IMR-90 (cell line): ENCODE data around the gene PPP1R3E. TPM values are rescaled to one million over a fixed set of nuclear protein-coding genes. Genes with fewer than 3 reads are reported as not detected.

Source experiments
- ATAC-seq: fragments of 200-7000 bp; cut with Tn5 transposase; 2 replicates; pipeline ENCODE4 v1.9.1; 2020; ENCODE audit warnings: low read depth, mild to moderate bottlenecking, moderate library complexity
- BruUV-seq: library from RNA; stranded (reverse); fragments of 400-500 nt; replicated peaks from 2 replicates; lab custom pipeline; 2021; lab: Mats Ljungman, UMichigan
- CTCF ChIA-PET: fragments of 300-600 bp; formaldehyde crosslinking; extraction: SDS; loops from one replicate; lab custom pipeline; 2021; ENCODE audit warnings: antibody characterized with exemption; lab: Yijun Ruan, JAX
- POLR2A ChIA-PET: fragments of 300-600 bp; sonication (Branson Sonifier 250); formaldehyde crosslinking; loops from one replicate; lab custom pipeline; 2022; ENCODE audit warnings: antibody characterized with exemption; ENCODE audit not compliant: unreplicated experiment; lab: Charles Lee
- DNase-seq: peaks from one replicate; pipeline ENCODE4 v3.0.0; 2013
- H2AFZ ChIP-seq: replicated peaks from 2 replicates; pipeline ENCODE3; 2013; ENCODE audit warnings: low read length, mild to moderate bottlenecking; ENCODE audit not compliant: poor library complexity
- H2AK5ac ChIP-seq: 2 replicates; pipeline ENCODE4 v1.6.1; 2013; ENCODE audit warnings: low read depth, low read length, inconsistent platforms
- H2AK9ac ChIP-seq: replicated peaks from 2 replicates; pipeline ENCODE3; 2013; ENCODE audit warnings: mild to moderate bottlenecking, low read depth, low read length, moderate library complexity; ENCODE audit not compliant: poor library complexity
- H2BK120ac ChIP-seq: 2 replicates; pipeline ENCODE4 v1.6.1; 2013; ENCODE audit warnings: low read depth, low read length, inconsistent platforms
- H2BK15ac ChIP-seq: 3 replicates; pipeline ENCODE4 v1.6.1; 2013; ENCODE audit warnings: low read depth, low read length, inconsistent platforms
- H2BK20ac ChIP-seq: 2 replicates; pipeline ENCODE4 v1.6.1; 2013; ENCODE audit warnings: low read depth, mild to moderate bottlenecking, inconsistent platforms, low read length, moderate library complexity
- H2BK5ac ChIP-seq: 2 replicates; pipeline ENCODE4 v1.6.1; 2013; ENCODE audit warnings: mild to moderate bottlenecking, low read depth, low read length, inconsistent platforms; ENCODE audit not compliant: poor library complexity, severe bottlenecking
- H3K14ac ChIP-seq: replicated peaks from 2 replicates; pipeline ENCODE4 v1.6.1; 2013; ENCODE audit warnings: low read depth, low read length, inconsistent platforms
- H3K18ac ChIP-seq: 2 replicates; pipeline ENCODE4 v1.6.1; 2013; ENCODE audit warnings: low read depth, low read length, control low read depth
- H3K23ac ChIP-seq: 2 replicates; pipeline ENCODE4 v1.6.1; 2013; ENCODE audit warnings: low read depth, low read length, inconsistent platforms
- H3K27ac ChIP-seq: 2 replicates; pipeline ENCODE4 v1.5.1; 2013; ENCODE audit warnings: mild to moderate bottlenecking, control low read depth, low read length; ENCODE audit not compliant: insufficient read depth
- H3K27me3 ChIP-seq: 2 replicates; pipeline ENCODE4 v1.6.1; 2013; ENCODE audit warnings: low read length; ENCODE audit not compliant: control insufficient read depth, insufficient read depth
- H3K36me3 ChIP-seq: 2 replicates; pipeline ENCODE4 v1.6.1; 2013; ENCODE audit warnings: low read length, mixed read lengths; ENCODE audit not compliant: control insufficient read depth, insufficient read depth
- H3K4ac ChIP-seq: 2 replicates; pipeline ENCODE4 v1.6.1; 2013; ENCODE audit warnings: low read depth, low read length, inconsistent platforms
- H3K4me1 ChIP-seq: 2 replicates; pipeline ENCODE4 v1.6.1; 2013; ENCODE audit warnings: low read length, mixed read lengths; ENCODE audit not compliant: control insufficient read depth, insufficient read depth
- H3K4me2 ChIP-seq: 2 replicates; pipeline ENCODE4 v1.6.1; 2013; ENCODE audit warnings: low read depth, mild to moderate bottlenecking, control low read depth, low read length, moderate library complexity
- H3K4me3 ChIP-seq: 2 replicates; pipeline ENCODE4 v1.5.1; 2013; ENCODE audit warnings: low read depth, mild to moderate bottlenecking, control low read depth, low read length, moderate library complexity; ENCODE audit not compliant: insufficient read depth
- H3K56ac ChIP-seq: 2 replicates; pipeline ENCODE4 v1.6.1; 2013; ENCODE audit warnings: low read length, inconsistent platforms; ENCODE audit not compliant: insufficient read depth; ENCODE audit errors: extremely low read depth
- H3K79me1 ChIP-seq, 2 experiments: 2 replicates each; pipeline ENCODE4 v1.6.1; 2013; ENCODE audit warnings: low read length in 2 of 2, inconsistent platforms in 1 of 2, low read depth in 1 of 2
- H3K9ac ChIP-seq: 2 replicates; pipeline ENCODE4 v1.6.1; 2013; ENCODE audit warnings: low read depth, low read length, control low read depth
- H3K9me1 ChIP-seq: 2 replicates; pipeline ENCODE4 v1.6.1; 2013; ENCODE audit warnings: low read length, inconsistent platforms; ENCODE audit not compliant: insufficient read depth
- H3K9me3 ChIP-seq: 2 replicates; pipeline ENCODE4 v1.6.1; 2013; ENCODE audit warnings: low read length; ENCODE audit not compliant: control insufficient read depth, insufficient read depth
- H4K20me1 ChIP-seq: 2 replicates; pipeline ENCODE4 v1.6.1; 2013; ENCODE audit warnings: low read length, inconsistent platforms; ENCODE audit not compliant: insufficient read depth
- H4K5ac ChIP-seq: 2 replicates; pipeline ENCODE4 v1.6.1; 2013; ENCODE audit warnings: mild to moderate bottlenecking, low read depth, low read length, control low read depth
- H4K8ac ChIP-seq, 2 experiments: 2 replicates each; pipeline ENCODE4 v1.6.1; 2013; ENCODE audit warnings: low read depth in 2 of 2, low read length in 2 of 2, control low read depth in 1 of 2, inconsistent platforms in 1 of 2
- H4K91ac ChIP-seq: 2 replicates; pipeline ENCODE4 v1.6.1; 2013; ENCODE audit warnings: low read depth, low read length, inconsistent platforms; ENCODE audit not compliant: insufficient read depth
- BHLHE40 ChIP-seq: fragments of 150-350 bp; IDR thresholded peaks from 2 replicates; pipeline ENCODE4 v1.6.1; 2016; ENCODE audit warnings: mild to moderate bottlenecking, low read depth, low read length
- CHD1 ChIP-seq: IDR thresholded peaks from 2 replicates; pipeline ENCODE4 v1.6.1; 2012; ENCODE audit warnings: low read depth, low read length, improper control_type of control experiment
- CTCF ChIP-seq: conservative IDR thresholded peaks from 2 replicates; pipeline ENCODE4 v1.5.1; 2012; ENCODE audit warnings: mild to moderate bottlenecking, low read depth, low read length, improper control_type of control experiment
- MXI1 ChIP-seq: IDR thresholded peaks from 2 replicates; pipeline ENCODE4 v1.6.1; 2012; ENCODE audit warnings: low read depth, mild to moderate bottlenecking, low read length, moderate library complexity, borderline replicate concordance
- NFE2L2 ChIP-seq: fragments of 150-350 bp; IDR thresholded peaks from 2 replicates; pipeline ENCODE4 v1.6.1; 2016; ENCODE audit warnings: low read depth, mild to moderate bottlenecking, low read length
- POLR2A ChIP-seq: IDR thresholded peaks from 2 replicates; pipeline ENCODE4 v1.6.1; 2012; ENCODE audit warnings: mild to moderate bottlenecking, low read depth, low read length
- RAD21 ChIP-seq: IDR thresholded peaks from 2 replicates; pipeline ENCODE4 v1.6.1; 2012; ENCODE audit warnings: low read length, improper control_type of control experiment
- RCOR1 ChIP-seq: IDR thresholded peaks from 2 replicates; pipeline ENCODE4 v1.6.1; 2012; ENCODE audit warnings: mild to moderate bottlenecking, low read length, improper control_type of control experiment; ENCODE audit not compliant: insufficient replicate concordance
- SMC3 ChIP-seq: fragments of 150-350 bp; IDR thresholded peaks from 2 replicates; pipeline ENCODE4 v1.6.1; 2016; ENCODE audit warnings: low read depth, mild to moderate bottlenecking, antibody characterized with exemption, low read length, moderate library complexity
- WGBS, 2 experiments: methylation state at CpG; one replicate each; pipeline versions ENCODE4 v1.1.5 to v1.1.7; 2013; ENCODE audit warnings: missing lambda C conversion rate in 2 of 2; ENCODE audit not compliant: insufficient read length in 1 of 2; ENCODE audit errors: extremely low coverage in 2 of 2; 5-methylcytosine and 5-hydroxymethylcytosine counted together
- dilution Hi-C: fragments of 300-500 bp; cut with HindIII; formaldehyde crosslinking; loops from one replicate; pipeline ENCODE4 v1.14.3; 2018; ENCODE audit warnings: low sequenced_read_pairs; ENCODE audit not compliant: unreplicated experiment
- in situ Hi-C: fragments of 300-500 bp; cut with MboI; formaldehyde crosslinking; loops from 3 replicates; pipeline ENCODE4 v1.14.3; 2019; ENCODE audit warnings: low sequenced_read_pairs, inconsistent platforms, mixed read lengths
- intact Hi-C: fragments of 100-400 bp; cut with micrococcal nuclease; formaldehyde crosslinking; loops from 2 replicates; pipeline ENCODE4 v1.10.0; 2022
- polyA plus RNA-seq, 3 experiments: library from polyadenylated mRNA; depleted of rRNA; stranded (reverse); fragments of >200 nt; gene quantifications; 2 replicates each; pipeline ENCODE4 v1.2.3, GENCODE V29; 2012; ENCODE audit warnings: low replicate concordance in 1 of 3
- total RNA-seq: library from RNA; depleted of rRNA; stranded (reverse); fragments of >200 nt; gene quantifications from 2 replicates; pipeline ENCODE4 v1.2.3, GENCODE V29; 2012
- TF ChIP-seq, protein P1 (sequence below): fragments of 150-350 bp; IDR thresholded peaks from 2 replicates; pipeline ENCODE4 v1.6.1; 2017; ENCODE audit warnings: mild to moderate bottlenecking, antibody characterized with exemption, low read length, low read depth

Gene PPP1R3E
- total and polyA plus RNA-seq, 2 of the 4 experiments (the other 2 are of a cell fraction) = 1.3 to 3.5 TPM

DNA sequence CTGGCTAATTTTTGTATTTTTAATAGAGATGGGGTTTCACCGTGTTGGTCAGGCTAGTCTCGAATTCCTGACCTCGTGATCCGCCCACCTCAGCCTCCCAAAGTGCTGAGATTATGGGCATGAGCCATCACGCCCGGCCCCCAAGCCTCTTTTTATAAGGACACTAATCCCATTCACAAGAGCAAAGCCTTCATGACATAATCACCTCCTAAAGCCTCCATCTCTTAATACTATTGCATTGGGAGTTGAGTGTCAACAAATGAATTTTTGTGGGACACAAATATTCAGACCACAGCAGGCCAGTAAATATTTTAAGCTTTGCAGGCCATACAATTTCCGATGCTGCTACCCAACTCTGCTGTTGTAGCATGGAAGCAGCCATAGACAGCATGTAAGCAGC, 54.1 kb downstream of the PPP1R3E start:
- H4K5ac ChIP-seq = no peak overlapping the region
- H2AFZ ChIP-seq = no peak overlapping the region
- H4K91ac ChIP-seq = no peak overlapping the region
- DNase-seq (no peak), ATAC-seq (peak; percentile 24)
- H3K27me3 ChIP-seq = peaks cover 11% of the 10 kb centered on the region
- no peak overlapping the region for H3K4me2 ChIP-seq
- H3K4me3 ChIP-seq = no peak overlapping the region
- H3K9ac ChIP-seq = no peak overlapping the region
- H4K8ac ChIP-seq = no peak overlapping the region
- H2BK20ac ChIP-seq = no peak overlapping the region
- in situ Hi-C loops = no loop called here
- no peak overlapping the region for H2AK5ac ChIP-seq
- ChIA-PET POLR2A (no interaction called here), CTCF (interaction anchor here (1.1 kb wide), 1 partner anchor 12 kb away, joined by 3 read pairs; no protein-coding TSS in a partner anchor)
- no peak overlapping the region for H3K14ac ChIP-seq
- H3K79me1 ChIP-seq = no peaks in the 10 kb centered on the region
- H3K27ac ChIP-seq = no peak overlapping the region
- H3K9me3 ChIP-seq = no peaks in the 10 kb centered on the region
- no peak overlapping the region for H2BK120ac ChIP-seq
- H2AK9ac ChIP-seq = no peak overlapping the region
- H3K9me1 ChIP-seq = no peaks in the 10 kb centered on the region
- H3K18ac ChIP-seq = no peak overlapping the region
- no CpG with 5 or more reads among the region's 7 CpGs for whole genome bisulfite sequencing, 2 experiments
- no peak overlapping the region for H2BK15ac ChIP-seq
- intact Hi-C loops = no loop called here
- TF ChIP-seq SMC3 = no peak
- TF ChIP-seq POLR2A = no peak
- TF ChIP-seq, protein P1, sequence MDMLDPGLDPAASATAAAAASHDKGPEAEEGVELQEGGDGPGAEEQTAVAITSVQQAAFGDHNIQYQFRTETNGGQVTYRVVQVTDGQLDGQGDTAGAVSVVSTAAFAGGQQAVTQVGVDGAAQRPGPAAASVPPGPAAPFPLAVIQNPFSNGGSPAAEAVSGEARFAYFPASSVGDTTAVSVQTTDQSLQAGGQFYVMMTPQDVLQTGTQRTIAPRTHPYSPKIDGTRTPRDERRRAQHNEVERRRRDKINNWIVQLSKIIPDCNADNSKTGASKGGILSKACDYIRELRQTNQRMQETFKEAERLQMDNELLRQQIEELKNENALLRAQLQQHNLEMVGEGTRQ = no peak
- TF ChIP-seq RCOR1 = no peak
- TF ChIP-seq CHD1 = no peak
- TF ChIP-seq RAD21 = no peak
- TF ChIP-seq NFE2L2 = no peak
- TF ChIP-seq CTCF = no peak
- TF ChIP-seq MXI1 = no peak
- no peak for TF ChIP-seq BHLHE40
- no peak overlapping the region for H2BK5ac ChIP-seq
- no peak overlapping the region for H3K23ac ChIP-seq
- no peaks in the 10 kb centered on the region for H4K20me1 ChIP-seq
- H3K56ac ChIP-seq = no peak overlapping the region
- no peaks in the 10 kb centered on the region for H3K36me3 ChIP-seq
- dilution Hi-C loops = no loop called here
- no TSS peak for BruUV-seq
- no peaks in the 10 kb centered on the region for H3K4me1 ChIP-seq
- no peak overlapping the region for H3K4ac ChIP-seq
